BJ (cell line): Measurements from ENCODE around the gene IZUMO4. TPM values are rescaled to one million over a fixed set of nuclear protein-coding genes. Genes with fewer than 3 reads are reported as not detected.

Source experiments
- CTCF ChIA-PET: fragments of 350-600 bp; formaldehyde crosslinking; extraction: SDS; loops from one replicate; lab custom pipeline; 2021; ENCODE audit warnings: antibody characterized with exemption, inconsistent platforms; lab: Yijun Ruan, JAX
- POLR2A ChIA-PET: fragments of 300-600 bp; sonication (Branson Sonifier 250); formaldehyde crosslinking; extraction: SDS; loops from one replicate; lab custom pipeline; 2021; ENCODE audit warnings: antibody characterized with exemption; lab: Charles Lee
- DNase-seq: peaks from one replicate; pipeline ENCODE4 v3.0.0-alpha.2; 2011; ENCODE audit warnings: low read depth
- H3K27me3 ChIP-seq: 2 replicates; pipeline ENCODE4 v1.6.0; 2011; ENCODE audit warnings: low read length; ENCODE audit not compliant: control insufficient read depth, insufficient read depth
- H3K36me3 ChIP-seq: 2 replicates; pipeline ENCODE4 v1.5.1; 2011; ENCODE audit warnings: low read length; ENCODE audit not compliant: control insufficient read depth, insufficient read depth
- H3K4me3 ChIP-seq: 2 replicates; pipeline ENCODE4 v1.5.1; 2011; ENCODE audit warnings: low read depth, mild to moderate bottlenecking, control low read depth, low read length
- CTCF ChIP-seq: IDR thresholded peaks from 2 replicates; pipeline ENCODE4 v1.5.1; 2011; ENCODE audit warnings: low read depth, mild to moderate bottlenecking, control low read depth, inconsistent platforms, low read length, moderate library complexity; ENCODE audit not compliant: insufficient read depth
- polyA plus RNA-seq: library from polyadenylated mRNA; depleted of rRNA; stranded (reverse); fragments of >200 nt; gene quantifications from 2 replicates; pipeline ENCODE4 v1.2.3, GENCODE V29; 2011

Gene IZUMO4
- polyA plus RNA-seq, 1 experiment = 1.3 TPM

- H3K36me3 ChIP-seq = peaks cover 88% of the 10 kb centered on the region
- no peak for TF ChIP-seq CTCF
- no peak overlapping the region for H3K4me3 ChIP-seq
- H3K27me3 ChIP-seq = no peaks in the 10 kb centered on the region
- ChIA-PET CTCF (interaction anchor here (1.0 kb wide), 1 partner anchor 44 kb away, joined by 3 read pairs; no protein-coding TSS in a partner anchor), POLR2A (no interaction called here)
- no peak for DNase-seq
Observed at GRCh38 chr19:2112516-2113320, 16.0 kb downstream of the IZUMO4 start.

GRCh38 chr19:2113439-2114211, 16.9 kb downstream of the IZUMO4 start:
- CTCF ChIA-PET = no interaction called here

GRCh38 chr19:2114218-2114617, 17.5 kb downstream of the IZUMO4 start:
- DNase-seq = no peak
- H3K36me3 ChIP-seq = peaks cover 88% of the 10 kb centered on the region
- ChIA-PET CTCF (no interaction called here), POLR2A (no interaction called here)
- TF ChIP-seq CTCF = no peak
- H3K4me3 ChIP-seq = no peak overlapping the region
- no peaks in the 10 kb centered on the region for H3K27me3 ChIP-seq

More at GRCh38 chr19:2113439-2114211, 16.9 kb downstream of the IZUMO4 start:
- no peaks in the 10 kb centered on the region for H3K27me3 ChIP-seq
- H3K4me3 ChIP-seq = no peak overlapping the region
- no peak for DNase-seq
- H3K36me3 ChIP-seq = peaks cover 91% of the 10 kb centered on the region
- TF ChIP-seq CTCF = no peak
- POLR2A ChIA-PET = no interaction called here

GRCh38 chr19:2114821-2115220, 18.1 kb downstream of the IZUMO4 start:
- no peak for TF ChIP-seq CTCF
- H3K27me3 ChIP-seq = no peaks in the 10 kb centered on the region
- no peak for DNase-seq
- H3K4me3 ChIP-seq = no peak overlapping the region
- CTCF ChIA-PET = no interaction called here
- POLR2A ChIA-PET = no interaction called here
- H3K36me3 ChIP-seq = peaks cover 82% of the 10 kb centered on the region

- no peaks in the 10 kb centered on the region for H3K27me3 ChIP-seq
- H3K36me3 ChIP-seq = peaks cover 79% of the 10 kb centered on the region
- POLR2A ChIA-PET = no interaction called here
- H3K4me3 ChIP-seq = no peak overlapping the region
- no peak for DNase-seq
- TF ChIP-seq CTCF = no peak
- CTCF ChIA-PET = no interaction called here
Observed at GRCh38 chr19:2115324-2115723, 18.6 kb downstream of the IZUMO4 start.
